ENCODE results near the gene BAZ1B.
"Not testable (repeated sequence)": the region's sequence is repeated elsewhere in the genome, so short reads cannot be mapped to it uniquely, and the experiment has no call there.

DNA sequence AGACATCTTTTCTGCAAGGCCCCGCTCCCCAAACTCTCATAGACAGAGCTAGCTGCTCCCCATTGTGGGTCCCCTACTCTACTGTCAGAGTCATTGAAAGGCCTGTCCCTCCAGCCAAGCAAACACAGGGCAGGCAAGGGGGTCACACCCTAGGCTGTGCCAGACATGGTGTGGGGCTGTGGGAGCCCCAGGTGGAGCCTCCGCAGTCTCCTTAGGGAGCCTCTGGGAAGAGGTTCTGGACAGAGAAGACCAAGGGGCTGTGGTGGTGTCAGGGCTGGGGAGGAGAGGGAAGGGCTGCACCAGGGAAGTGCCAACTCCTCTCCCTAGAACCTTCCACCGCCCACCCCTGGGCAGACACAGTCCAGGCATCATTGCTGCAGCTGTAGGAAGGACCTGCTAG lies 117.2 kb downstream of the BAZ1B start:
- TF ChIP-seq POLR2A (IDR thresholded peaks at IDR 0.05; ENCODE audit: low read depth); POLR2AphosphoS5 (IDR thresholded peaks at IDR 0.05); EP300 (IDR thresholded peaks at IDR 0.05): not testable (repeated sequence)
- TF ChIP-seq, protein P1, sequence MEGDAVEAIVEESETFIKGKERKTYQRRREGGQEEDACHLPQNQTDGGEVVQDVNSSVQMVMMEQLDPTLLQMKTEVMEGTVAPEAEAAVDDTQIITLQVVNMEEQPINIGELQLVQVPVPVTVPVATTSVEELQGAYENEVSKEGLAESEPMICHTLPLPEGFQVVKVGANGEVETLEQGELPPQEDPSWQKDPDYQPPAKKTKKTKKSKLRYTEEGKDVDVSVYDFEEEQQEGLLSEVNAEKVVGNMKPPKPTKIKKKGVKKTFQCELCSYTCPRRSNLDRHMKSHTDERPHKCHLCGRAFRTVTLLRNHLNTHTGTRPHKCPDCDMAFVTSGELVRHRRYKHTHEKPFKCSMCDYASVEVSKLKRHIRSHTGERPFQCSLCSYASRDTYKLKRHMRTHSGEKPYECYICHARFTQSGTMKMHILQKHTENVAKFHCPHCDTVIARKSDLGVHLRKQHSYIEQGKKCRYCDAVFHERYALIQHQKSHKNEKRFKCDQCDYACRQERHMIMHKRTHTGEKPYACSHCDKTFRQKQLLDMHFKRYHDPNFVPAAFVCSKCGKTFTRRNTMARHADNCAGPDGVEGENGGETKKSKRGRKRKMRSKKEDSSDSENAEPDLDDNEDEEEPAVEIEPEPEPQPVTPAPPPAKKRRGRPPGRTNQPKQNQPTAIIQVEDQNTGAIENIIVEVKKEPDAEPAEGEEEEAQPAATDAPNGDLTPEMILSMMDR (IDR thresholded peaks at IDR 0.05): not testable (repeated sequence)

Data from esophagus muscularis mucosa (tissue), 4 donors.